SKM-1 (cell line): ENCODE results near the gene SREBF2.
"Not testable (repeated sequence)": the region's sequence is repeated elsewhere in the genome, so short reads cannot be mapped to it uniquely, and the experiment has no call there.

Experiments used
- DNase-seq: peaks from one replicate; lab custom pipeline; 2025; ENCODE audit not compliant: unreplicated experiment; lab: John Stamatoyannopoulos, UW

The SREBF2 gene

DNA sequence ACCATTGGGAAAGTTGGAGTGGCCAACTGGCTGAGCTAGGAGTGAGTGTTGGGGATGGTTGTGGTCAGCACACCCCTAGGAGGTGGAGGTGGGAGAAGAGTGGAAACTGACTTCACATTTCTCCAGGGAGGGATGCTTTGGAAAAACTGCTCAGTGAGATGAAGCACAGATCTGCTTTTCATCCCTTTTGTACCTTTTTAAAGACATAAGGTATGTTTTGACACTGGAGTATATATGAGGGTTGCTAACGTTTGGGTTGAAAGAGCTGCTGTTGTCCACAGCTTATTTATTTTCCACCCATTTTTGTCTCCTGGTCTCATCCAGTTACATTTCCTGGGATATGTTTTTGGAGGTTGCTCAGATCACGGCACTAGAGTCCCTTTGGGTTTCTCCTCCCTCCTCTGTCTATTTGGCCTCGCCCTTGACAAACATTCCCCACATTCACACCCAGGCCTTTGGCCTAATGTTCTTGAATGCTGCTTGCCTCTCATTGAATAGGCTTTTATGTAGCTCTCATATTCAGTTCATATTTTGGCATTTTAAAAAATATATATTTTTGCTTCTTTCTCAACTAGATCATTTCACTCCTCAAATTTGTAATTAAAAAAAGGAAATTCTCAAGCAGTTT, 8.3 kb downstream of the SREBF2 start:
- no peak for DNase-seq

- no peak for DNase-seq
Observed at GRCh38 chr22:41842996-41843970, 10.4 kb downstream of the SREBF2 start.

GRCh38 chr22:41844036-41844435, 11.1 kb downstream of the SREBF2 start:
- DNase-seq = peak; percentile 42

DNA sequence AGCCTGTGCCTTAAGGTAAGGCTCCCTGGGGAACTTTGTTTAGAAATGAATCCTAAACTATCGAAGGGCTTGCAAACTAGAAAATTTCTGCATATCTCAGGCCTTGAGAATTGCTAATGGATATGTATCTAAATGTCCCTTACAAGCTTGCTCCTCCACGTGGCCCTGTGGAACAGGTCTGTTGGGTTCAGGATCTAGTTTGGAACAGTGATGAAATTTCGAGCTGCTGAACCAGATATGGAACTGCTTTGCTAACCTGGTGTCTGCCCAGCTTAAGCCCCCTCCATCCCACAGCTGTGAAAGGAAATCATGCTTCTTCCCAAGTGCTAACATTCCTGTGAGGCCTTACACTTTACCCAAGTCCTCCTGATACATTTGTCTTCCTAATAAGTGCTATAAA, 11.6 kb downstream of the SREBF2 start:
- no peak for DNase-seq

- no peak for DNase-seq
Observed at GRCh38 chr22:41845380-41846267, 12.7 kb downstream of the SREBF2 start.

GRCh38 chr22:41846268-41846987, 13.5 kb downstream of the SREBF2 start:
- no peak for DNase-seq

DNA sequence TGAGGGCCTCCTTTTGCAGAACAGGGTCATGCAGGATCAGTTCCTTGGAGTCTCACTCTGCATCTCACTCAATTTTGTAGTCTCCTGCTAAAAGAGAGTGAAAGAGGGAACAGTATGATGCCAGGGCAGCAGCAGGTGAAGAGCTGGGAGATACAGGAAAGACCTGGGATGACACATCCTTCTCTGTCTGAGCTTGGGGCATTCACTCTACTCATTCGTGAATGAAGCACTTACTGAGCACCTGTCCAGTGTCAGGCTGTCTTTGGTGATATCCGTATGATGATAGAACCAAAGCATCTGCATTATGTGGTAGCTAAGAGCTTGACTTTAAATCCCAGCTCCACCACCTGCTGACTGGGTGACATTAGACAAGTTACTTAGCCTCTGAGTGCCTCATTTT, 14.4 kb downstream of the SREBF2 start:
- no peak for DNase-seq

- DNase-seq = peak; percentile 94
Observed at GRCh38 chr22:41848468-41848867, 15.6 kb downstream of the SREBF2 start.

DNA sequence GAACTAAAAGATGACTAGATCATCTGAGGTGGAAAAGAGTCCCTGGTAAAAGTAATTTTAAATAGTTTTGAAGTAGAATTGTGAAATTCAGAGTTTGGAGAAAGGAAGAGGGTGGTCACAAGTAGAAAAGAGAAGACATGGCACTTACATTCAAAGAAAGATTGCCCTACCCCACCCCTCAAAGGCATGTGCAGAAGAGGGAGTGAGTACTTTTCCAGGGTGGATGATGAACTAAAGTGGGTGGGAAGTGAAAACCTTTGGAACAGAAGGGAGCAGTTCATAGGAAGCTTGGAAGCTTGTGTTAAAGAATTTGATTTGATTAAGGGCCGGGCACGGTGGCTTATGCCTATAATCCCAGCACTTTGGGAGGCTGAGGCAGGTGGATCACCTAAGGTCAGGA, 23.6 kb downstream of the SREBF2 start:
- DNase-seq = no peak

DNA sequence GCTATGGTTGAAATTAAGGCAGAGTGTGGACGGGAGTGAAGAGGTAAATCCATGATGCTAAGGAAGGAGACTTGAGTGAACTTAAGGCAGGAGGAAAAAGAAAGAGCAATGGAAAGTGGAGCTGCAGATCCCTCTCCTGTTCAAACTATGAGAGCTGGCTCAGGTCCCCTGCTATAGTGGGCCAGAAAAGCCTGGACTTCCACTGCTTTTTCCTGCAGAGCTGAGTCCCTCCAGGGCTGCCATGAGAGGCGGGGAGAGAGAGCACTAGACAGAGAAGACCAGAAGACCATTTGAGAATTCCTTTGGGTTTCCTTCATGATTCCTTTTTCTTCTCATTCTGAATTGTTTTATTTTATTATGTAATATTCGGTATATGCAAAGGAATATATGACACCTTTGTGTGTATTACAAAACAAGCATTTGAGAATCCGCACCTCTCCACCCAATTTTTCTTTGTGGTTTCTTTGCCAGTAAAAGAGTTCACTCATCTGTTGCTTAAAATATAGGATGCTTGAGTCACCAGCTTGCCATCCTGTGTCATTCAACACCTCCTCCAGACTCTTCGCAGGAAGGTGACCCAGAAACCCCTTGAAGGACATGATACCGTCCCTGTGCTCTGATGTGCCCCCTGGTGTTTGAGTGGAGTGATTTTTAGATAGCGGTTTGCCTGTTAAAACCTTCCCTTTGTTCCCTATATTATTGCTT, 24.4 kb downstream of the SREBF2 start:
- peak; percentile 38 for DNase-seq

GRCh38 chr22:41857860-41858199, 24.9 kb downstream of the SREBF2 start:
- DNase-seq = no peak

- DNase-seq = peak; percentile 37
Observed at GRCh38 chr22:41862160-41862529, 29.2 kb downstream of the SREBF2 start.

DNA sequence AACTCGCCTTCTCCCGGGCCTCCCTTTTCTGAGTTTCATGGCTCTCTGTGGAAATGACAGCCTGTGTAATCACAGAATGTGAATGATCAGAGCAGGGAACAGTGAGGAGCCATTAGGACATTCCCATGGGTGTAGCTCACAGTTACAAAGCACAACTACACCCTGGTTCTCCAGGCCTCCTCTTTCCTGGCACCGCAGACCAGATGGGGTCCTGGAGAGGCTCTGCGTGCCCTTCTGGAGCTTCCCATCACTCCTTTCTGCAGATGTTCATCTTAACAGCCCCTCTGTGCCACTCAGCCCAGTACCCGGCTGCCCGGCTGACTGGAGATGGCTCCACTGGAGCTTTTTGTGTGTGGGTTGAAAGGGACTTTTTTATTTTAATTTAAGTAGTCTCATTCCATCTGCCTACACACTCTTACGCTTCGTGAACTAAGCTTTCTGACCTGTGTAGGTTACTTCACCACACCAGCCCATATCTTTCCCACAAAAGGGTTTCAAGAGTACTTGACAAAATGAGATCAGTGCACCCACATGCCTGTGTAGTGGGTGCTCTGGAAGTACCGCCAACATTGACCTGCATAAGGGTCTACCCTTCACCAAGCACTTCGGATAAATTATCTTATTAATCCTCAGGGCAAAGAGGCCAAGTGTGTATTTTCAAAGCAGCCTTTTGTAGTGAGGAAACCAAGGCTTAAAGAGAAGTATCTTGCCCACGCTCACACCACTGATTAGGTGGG, 29.8 kb downstream of the SREBF2 start:
- no peak for DNase-seq

GRCh38 chr22:41863472-41863871, 30.6 kb downstream of the SREBF2 start:
- DNase-seq = no peak

GRCh38 chr22:41868556-41868955, 35.7 kb downstream of the SREBF2 start:
- DNase-seq = no peak

DNA sequence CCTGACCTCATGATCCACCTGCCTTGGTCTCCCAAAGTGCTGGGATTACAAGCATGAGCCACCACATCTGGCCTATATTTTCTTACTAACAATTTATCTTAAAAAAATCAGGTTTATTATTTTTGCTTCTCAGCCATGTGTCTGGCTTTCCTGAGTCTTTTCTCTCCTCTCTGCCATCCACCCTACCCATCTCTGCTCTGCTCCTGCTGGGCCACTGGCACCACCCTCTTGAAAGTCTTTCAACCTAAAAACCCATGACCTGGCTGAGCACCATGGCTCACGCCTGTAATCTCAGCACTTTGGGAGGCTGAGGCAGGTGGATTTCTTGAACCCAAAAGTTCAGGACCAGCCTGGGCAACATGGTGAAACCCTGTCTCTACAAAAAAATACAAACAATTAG, 37.2 kb downstream of the SREBF2 start:
- DNase-seq = not testable (repeated sequence)

- no peak for DNase-seq
Observed at GRCh38 chr22:41870786-41871185, 37.9 kb downstream of the SREBF2 start.

DNA sequence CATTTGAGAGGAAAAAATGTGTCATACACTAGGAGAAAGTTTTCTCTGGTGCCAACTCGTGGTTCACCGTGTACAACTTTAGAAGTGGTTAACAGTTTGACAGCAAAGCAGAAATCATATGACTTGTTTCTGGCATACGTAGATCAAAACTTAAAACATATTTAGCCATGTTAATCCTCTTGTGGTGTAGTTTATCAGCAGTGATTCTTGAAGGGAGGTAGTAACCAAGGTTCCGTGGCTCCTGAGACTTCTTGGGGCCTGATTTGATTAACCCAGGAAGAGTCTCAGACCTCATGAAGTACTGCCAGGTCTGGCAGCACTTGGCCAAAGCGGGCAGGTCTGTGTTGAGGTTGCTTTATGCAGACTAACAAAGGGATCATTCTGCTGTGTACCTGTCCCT, 40.5 kb downstream of the SREBF2 start:
- DNase-seq = no peak

DNA sequence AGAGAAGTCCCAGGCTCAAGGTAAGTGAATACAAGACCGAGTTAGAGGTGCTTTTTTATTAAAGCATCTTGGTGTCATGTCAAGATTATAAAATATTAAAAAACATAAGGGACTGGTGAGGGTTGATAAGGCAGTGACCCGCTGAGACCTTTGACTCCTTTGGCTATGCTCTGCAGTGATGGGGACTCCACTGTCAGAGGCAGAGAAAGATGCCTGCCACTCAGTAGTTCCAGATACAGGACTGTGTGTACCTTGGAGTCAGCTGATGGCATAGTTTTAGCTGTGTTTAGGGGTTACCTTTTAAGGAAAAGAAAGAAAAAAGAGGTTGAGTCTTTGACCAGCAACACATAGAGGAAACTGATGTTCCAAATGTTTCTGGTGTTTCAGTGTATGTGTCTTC, 41.2 kb downstream of the SREBF2 start:
- DNase-seq = no peak
